ENCODE results near the gene DNAJC1.

The DNAJC1 gene

DNA sequence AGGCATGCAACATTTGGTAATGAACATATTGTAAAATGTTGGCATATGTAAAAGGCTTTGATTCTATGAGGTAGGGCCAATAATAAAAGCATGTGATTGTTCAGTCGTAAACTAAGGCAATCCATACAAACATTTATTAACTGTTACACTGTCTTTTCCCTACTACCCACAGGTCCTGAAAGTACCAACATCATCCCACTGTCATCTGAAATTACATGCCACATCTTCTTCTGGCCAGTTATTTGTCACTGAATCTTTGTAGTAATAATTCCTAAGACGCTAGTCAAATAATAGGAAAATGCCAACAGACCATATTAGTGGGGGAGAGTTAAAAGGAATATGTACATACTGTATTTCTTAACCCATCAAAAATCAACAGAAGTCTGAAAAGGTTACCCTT, 27.2 kb downstream of the DNAJC1 start:
- FAIRE-seq (no peak), DNase-seq (ENCODE audit: insufficient read length) (no peak)
- no peak for TF ChIP-seq POLR2AphosphoS5 (IDR thresholded peaks at IDR 0.05; ENCODE audit: low read depth, low read length)
- no peak for TF ChIP-seq TAF1 (IDR thresholded peaks at IDR 0.05; ENCODE audit: borderline replicate concordance, low read depth, low read length)
- TF ChIP-seq POLR2A (IDR thresholded peaks at IDR 0.05; ENCODE audit: low read depth, low read length), result no peak

DNA sequence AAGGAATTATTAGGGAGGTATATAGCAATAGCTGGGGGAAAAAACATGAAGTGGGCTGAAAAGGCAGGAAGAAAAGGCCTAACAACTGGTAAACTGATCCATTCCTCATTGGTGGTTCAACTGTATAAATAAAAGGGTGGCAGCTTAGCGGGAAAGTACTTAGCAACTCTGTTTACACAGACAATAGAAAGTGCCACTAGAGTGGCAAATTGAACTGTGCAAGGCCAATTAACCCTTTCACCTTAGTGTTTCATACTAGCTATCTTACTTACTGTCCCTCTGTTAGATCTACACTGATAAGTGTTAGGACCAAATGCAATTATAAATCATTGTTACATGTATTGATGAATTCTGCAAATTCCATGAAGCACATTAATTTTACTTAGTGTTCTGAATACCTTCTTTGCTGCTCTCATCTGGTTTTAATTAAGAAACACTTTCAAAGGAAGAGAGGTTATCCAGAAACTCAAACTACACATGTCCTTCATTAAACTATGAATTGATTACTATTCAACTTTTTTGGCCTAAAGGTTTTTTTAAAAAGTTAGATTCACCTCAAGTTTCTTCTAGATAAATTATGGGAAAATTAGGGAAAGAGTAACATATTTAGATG, 28.0 kb downstream of the DNAJC1 start:
- DNase-seq (ENCODE audit: insufficient read length), result no peak
- FAIRE-seq, result no peak
- no peak for TF ChIP-seq POLR2A (IDR thresholded peaks at IDR 0.05; ENCODE audit: low read depth, low read length)
- no peak for TF ChIP-seq TAF1 (IDR thresholded peaks at IDR 0.05; ENCODE audit: borderline replicate concordance, low read depth, low read length)
- no peak for TF ChIP-seq POLR2AphosphoS5 (IDR thresholded peaks at IDR 0.05; ENCODE audit: low read depth, low read length)

DNA sequence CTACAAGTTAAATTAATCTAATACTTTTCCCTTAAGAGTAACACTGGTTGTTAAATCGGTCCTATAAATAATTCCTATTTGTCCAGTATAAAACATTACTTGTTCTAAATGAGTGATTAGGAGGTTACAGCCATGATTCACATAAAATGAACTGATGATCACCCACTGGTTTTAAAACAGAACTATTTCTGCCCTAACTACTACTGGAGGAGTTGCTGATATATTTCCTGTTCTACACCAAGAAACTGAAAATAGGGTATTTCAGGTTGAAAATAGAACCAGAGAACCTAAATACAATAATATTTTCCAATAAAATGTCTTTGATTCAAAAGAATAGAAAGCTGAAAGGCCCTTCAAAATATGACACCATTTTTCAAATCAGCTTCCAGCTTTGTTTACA, 30.9 kb downstream of the DNAJC1 start:
- TF ChIP-seq POLR2AphosphoS5 (IDR thresholded peaks at IDR 0.05; ENCODE audit: low read depth, low read length) (no peak), POLR2A (IDR thresholded peaks at IDR 0.05; ENCODE audit: low read depth, low read length) (no peak), TAF1 (IDR thresholded peaks at IDR 0.05; ENCODE audit: borderline replicate concordance, low read depth, low read length) (no peak)
- DNase-seq (ENCODE audit: insufficient read length) (no peak), FAIRE-seq (no peak)

DNA sequence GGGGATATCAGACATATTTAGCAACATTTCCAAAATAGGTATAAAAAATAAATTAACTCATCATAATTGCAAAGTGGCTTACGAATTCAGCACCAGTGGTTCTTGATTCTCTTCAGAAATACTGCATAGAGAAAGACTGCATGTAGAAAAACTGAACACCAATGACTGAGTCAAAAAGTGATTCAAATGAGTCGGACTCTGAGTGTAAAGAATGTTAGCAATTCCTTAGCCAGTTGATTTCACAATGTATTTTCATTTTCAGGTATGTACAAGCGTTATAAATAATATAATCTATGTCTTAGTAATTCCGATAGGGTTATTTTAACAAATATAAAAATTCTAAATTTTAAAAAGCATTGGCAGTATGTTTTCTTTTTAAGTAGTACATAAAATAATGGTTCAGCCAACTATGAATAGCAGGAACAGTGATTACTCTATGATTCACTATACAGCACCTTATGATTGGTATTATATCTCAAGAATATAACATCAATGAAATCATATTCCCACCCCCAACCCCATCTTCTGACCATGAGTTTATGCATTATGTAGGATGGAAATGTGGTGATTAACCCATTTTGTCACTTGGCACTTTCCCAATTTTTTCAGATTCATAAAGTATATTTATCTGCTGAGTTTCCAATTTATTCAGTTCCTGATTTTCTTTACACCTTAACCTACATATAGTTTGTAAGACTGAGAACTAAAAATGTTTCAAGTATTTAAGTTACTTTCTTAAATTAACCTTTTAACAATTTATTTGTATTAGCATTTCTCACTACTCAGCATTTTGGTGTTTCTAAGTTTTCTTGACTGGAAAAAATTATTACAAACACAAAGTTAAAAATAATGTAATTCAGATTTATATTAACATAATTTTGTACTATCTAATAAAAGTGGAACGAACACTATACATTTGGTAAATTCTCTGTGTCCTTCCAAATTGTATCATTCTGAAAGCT, 33.9 kb downstream of the DNAJC1 start:
- no peak for TF ChIP-seq POLR2AphosphoS5 (IDR thresholded peaks at IDR 0.05; ENCODE audit: low read depth, low read length)
- DNase-seq (ENCODE audit: insufficient read length) (no peak), FAIRE-seq (no peak)

DNA sequence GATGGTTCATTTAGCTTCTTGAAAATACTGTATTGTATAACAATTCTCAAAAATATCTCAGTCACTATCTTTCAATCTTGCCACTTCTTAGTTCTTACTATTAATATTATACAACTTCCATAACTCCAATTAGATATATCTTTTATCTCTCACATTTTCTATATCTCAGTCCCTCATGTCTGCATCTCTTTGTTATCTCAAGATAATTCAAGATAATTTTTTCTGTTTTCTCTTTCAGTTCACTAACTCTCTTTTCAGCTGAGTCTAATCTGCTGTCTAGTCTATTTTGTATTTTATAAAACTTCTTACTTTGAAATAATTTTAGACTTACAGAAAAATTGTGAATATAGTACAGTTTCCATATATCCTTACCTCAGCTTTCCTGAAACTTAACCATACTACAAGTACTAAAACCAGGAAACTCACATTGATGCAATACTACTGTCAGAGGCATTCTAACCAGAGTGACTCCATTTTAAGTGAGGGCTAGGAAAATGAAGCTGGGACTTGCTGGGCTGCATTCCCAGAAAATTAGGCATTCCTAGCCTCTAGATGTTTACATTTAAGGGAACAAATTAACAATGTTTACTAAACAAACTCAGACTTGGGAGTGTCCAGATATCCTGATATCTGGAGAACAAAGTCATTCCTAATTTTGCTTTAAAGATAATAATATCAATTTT, 38.4 kb downstream of the DNAJC1 start:
- FAIRE-seq (no peak), DNase-seq (ENCODE audit: insufficient read length) (no peak)
- TF ChIP-seq POLR2AphosphoS5 (IDR thresholded peaks at IDR 0.05; ENCODE audit: low read depth, low read length) (no peak), POLR2A (IDR thresholded peaks at IDR 0.05; ENCODE audit: low read depth, low read length) (no peak), TAF1 (IDR thresholded peaks at IDR 0.05; ENCODE audit: borderline replicate concordance, low read depth, low read length) (no peak)

DNA sequence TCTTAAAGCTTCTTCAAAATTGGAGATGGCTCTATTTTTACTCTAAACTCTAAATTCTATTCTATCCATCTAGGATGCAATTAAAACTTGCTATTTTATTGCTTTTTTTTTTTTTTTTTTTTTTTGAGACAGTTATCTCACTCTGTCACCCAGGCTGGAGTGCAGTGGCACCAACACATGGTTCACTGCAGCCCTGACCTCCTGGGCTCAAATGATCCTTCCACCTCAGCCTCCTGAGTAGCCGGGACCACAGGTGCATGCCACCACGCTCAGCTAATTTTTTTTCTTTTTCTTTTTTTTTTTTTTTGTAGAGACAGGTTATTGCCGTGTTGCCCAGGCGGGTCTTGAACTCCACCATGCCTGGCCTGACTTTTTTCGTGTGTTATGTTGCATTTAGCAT, 41.2 kb downstream of the DNAJC1 start:
- FAIRE-seq (no peak), DNase-seq (ENCODE audit: insufficient read length) (no peak)
- TF ChIP-seq POLR2A (IDR thresholded peaks at IDR 0.05; ENCODE audit: low read depth, low read length), result no peak
- no peak for TF ChIP-seq POLR2AphosphoS5 (IDR thresholded peaks at IDR 0.05; ENCODE audit: low read depth, low read length)
- no peak for TF ChIP-seq TAF1 (IDR thresholded peaks at IDR 0.05; ENCODE audit: borderline replicate concordance, low read depth, low read length)

DNA sequence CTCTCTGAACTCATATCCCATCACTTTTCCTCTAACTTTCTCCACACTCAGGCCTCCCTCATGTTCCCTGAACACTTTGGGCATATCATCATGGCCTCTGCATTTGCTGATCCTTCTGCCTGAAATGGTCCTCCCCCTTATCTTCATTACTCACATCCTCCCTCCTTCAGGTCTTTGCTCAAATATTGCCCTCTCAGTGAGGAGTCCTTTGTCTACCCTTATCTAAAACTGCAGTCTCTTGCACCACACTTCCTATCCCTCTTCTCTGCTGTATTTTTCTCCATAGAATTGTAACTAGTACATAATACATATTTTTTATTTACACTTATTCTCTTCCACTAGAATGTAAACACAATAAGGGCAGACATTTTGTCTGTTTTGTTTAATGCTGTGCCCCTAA, 41.7 kb downstream of the DNAJC1 start:
- DNase-seq (ENCODE audit: insufficient read length), result no peak
- no peak for TF ChIP-seq POLR2AphosphoS5 (IDR thresholded peaks at IDR 0.05; ENCODE audit: low read depth, low read length)
- no peak for TF ChIP-seq TAF1 (IDR thresholded peaks at IDR 0.05; ENCODE audit: borderline replicate concordance, low read depth, low read length)
- no peak for TF ChIP-seq POLR2A (IDR thresholded peaks at IDR 0.05; ENCODE audit: low read depth, low read length)
- peak; percentile 60 for FAIRE-seq

DNA sequence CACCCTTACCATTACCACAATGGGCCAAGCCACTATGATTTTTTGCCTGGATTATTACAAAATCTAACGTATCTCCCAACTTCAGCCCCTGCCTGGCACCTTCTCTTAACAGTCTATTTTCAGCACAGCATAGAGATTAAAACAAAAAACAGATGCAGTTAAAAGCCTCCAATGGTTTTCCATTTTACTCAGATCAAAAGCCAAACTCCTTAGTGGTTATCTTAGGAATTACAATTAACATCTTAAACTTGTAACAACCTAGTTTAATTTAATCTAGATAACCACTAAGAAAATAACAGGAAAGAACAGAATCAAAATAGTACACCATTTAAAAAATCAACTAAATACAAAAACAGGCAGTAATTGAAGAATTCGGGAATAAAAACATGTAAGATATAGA, 43.5 kb downstream of the DNAJC1 start:
- FAIRE-seq, result no peak
- no peak for DNase-seq (ENCODE audit: insufficient read length)
- TF ChIP-seq POLR2AphosphoS5 (IDR thresholded peaks at IDR 0.05; ENCODE audit: low read depth, low read length) (no peak), POLR2A (IDR thresholded peaks at IDR 0.05; ENCODE audit: low read depth, low read length) (no peak), TAF1 (IDR thresholded peaks at IDR 0.05; ENCODE audit: borderline replicate concordance, low read depth, low read length) (no peak)

DNA sequence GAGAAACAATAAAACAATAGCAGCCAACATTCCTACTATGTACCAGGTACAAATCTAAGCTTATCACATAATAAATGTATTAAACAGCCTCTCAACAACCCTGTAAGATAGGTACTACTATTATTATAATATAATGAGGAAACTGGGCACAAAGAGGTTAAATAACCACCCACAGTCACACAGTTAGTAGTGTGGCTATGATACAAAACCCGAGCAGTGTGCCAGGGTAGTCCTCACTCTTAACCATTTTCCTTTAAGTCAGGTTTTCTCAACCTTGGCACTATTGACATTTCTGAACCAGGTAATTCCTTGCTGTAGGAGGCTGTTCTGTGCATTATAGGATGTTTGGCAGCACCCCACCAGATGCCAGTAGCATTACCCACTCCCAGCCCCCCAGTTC, 48.8 kb downstream of the DNAJC1 start:
- DNase-seq (ENCODE audit: insufficient read length) (no peak), FAIRE-seq (no peak)
- no peak for TF ChIP-seq POLR2A (IDR thresholded peaks at IDR 0.05; ENCODE audit: low read depth, low read length)
- TF ChIP-seq POLR2AphosphoS5 (IDR thresholded peaks at IDR 0.05; ENCODE audit: low read depth, low read length), result no peak
- TF ChIP-seq TAF1 (IDR thresholded peaks at IDR 0.05; ENCODE audit: borderline replicate concordance, low read depth, low read length), result no peak

DNA sequence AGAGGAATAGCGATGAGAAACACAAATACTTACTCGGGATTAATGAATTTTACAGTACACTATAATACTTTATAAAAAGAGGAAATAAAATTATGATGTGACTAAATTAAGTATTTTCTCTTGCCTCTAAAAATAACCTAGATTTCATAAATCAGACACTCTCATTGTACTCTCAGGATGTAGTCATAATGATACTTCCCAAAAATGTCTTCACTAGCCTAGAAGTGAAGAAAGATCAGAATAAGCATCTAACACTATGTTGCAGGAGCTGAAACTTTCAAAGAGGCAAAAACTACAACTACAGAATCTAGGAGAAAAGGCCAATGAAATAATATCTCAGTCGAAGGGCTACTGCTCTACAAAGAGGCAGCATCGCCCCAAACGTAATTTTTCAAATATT, 49.4 kb downstream of the DNAJC1 start:
- DNase-seq (ENCODE audit: insufficient read length) (no peak), FAIRE-seq (no peak)
- TF ChIP-seq TAF1 (IDR thresholded peaks at IDR 0.05; ENCODE audit: borderline replicate concordance, low read depth, low read length), result no peak
- no peak for TF ChIP-seq POLR2A (IDR thresholded peaks at IDR 0.05; ENCODE audit: low read depth, low read length)
- TF ChIP-seq POLR2AphosphoS5 (IDR thresholded peaks at IDR 0.05; ENCODE audit: low read depth, low read length), result no peak

DNA sequence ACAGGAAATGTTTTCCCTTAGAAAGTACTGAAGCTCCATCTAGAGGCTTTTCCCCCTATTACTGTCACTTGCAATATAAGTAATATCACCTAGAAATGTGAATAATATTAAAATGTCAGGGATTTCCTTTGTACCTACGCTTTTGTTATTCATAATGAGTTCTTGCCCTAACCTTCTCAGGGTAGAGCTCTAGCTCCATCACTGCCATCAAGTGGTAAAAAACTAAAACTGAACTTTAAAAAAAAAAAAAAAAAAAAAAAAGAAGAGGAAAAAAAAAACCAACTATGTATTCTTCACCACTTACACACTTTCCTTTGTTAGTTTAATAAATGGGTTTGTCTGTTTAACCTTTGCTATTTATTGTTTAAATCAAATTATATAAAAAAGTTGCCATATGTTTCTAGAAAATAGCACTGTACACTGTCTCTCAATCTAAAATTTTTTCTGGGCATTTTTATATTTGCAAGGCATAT, 49.9 kb downstream of the DNAJC1 start:
- no peak for DNase-seq (ENCODE audit: insufficient read length)
- FAIRE-seq, result no peak
- TF ChIP-seq POLR2AphosphoS5 (IDR thresholded peaks at IDR 0.05; ENCODE audit: low read depth, low read length) (no peak), POLR2A (IDR thresholded peaks at IDR 0.05; ENCODE audit: low read depth, low read length) (no peak), TAF1 (IDR thresholded peaks at IDR 0.05; ENCODE audit: borderline replicate concordance, low read depth, low read length) (no peak)

Data from GM12892 (cell line).